HG03565 (cell line): Measurements from ENCODE around the gene PGAP2.

Experiments used
- ATAC-seq: cut with Tn5 transposase; IDR thresholded peaks from one replicate; pipeline ENCODE4 v1.9.1; 2021; ENCODE audit warnings: mild to moderate bottlenecking, moderate library complexity; ENCODE audit not compliant: unreplicated experiment

Gene PGAP2

GRCh38 chr11:3831378-3832239 lies 23.2 kb downstream of the PGAP2 start:
- ATAC-seq = no peak

GRCh38 chr11:3832816-3833215 lies 24.5 kb downstream of the PGAP2 start:
- ATAC-seq = no peak

- ATAC-seq = no peak
These were observed 25.1 kb downstream of the PGAP2 start for GRCh38 chr11:3833449-3833848.

GRCh38 chr11:3834349-3834663 lies 25.9 kb downstream of the PGAP2 start:
- ATAC-seq = no peak

- ATAC-seq = no peak
These were observed 26.5 kb downstream of the PGAP2 start for GRCh38 chr11:3834664-3835461.

- ATAC-seq = no peak
These were observed 27.4 kb downstream of the PGAP2 start for GRCh38 chr11:3835751-3836150.

GRCh38 chr11:3836903-3837302 lies 28.5 kb downstream of the PGAP2 start:
- no peak for ATAC-seq

- no peak for ATAC-seq
These were observed 29.4 kb downstream of the PGAP2 start for GRCh38 chr11:3837793-3838192.

- ATAC-seq = no peak
These were observed 30.1 kb downstream of the PGAP2 start for GRCh38 chr11:3838504-3838903.

- ATAC-seq = no peak
These were observed 31.9 kb downstream of the PGAP2 start for GRCh38 chr11:3840004-3840869.

GRCh38 chr11:3840870-3841425 lies 32.6 kb downstream of the PGAP2 start, which contains the start of gene RHOG:
Gene RHOG (minus strand): TSS chr11:3840959. CDS start chr11:3828138, 12,821 bp downstream.
- peak; percentile 16 for ATAC-seq

- peak; percentile 45 for ATAC-seq
These were observed 33.3 kb downstream of the PGAP2 start for GRCh38 chr11:3841426-3842350.

GRCh38 chr11:3843326-3843725 lies 35.0 kb downstream of the PGAP2 start:
- ATAC-seq = no peak

- ATAC-seq = no peak
These were observed 36.9 kb downstream of the PGAP2 start for GRCh38 chr11:3845246-3845645.

GRCh38 chr11:3845670-3846069 lies 37.3 kb downstream of the PGAP2 start:
- no peak for ATAC-seq

- no peak for ATAC-seq
These were observed 41.0 kb downstream of the PGAP2 start for GRCh38 chr11:3849297-3849874.

GRCh38 chr11:3853545-3853842 lies 45.1 kb downstream of the PGAP2 start:
- ATAC-seq = no peak

GRCh38 chr11:3853899-3854659 lies 45.7 kb downstream of the PGAP2 start:
- peak; percentile 28 for ATAC-seq

- no peak for ATAC-seq
These were observed 46.3 kb downstream of the PGAP2 start for GRCh38 chr11:3854660-3854976.
